Ovary (tissue), 3 donors: ENCODE measurements around the gene PGAM2.

ENCODE experiments used
- CTCF ChIP-seq, 3 donors: fragments of 450-650 bp in 2 of 3; fragments of 200-600 bp in 1 of 3; IDR thresholded peaks; one replicate each; pipeline versions ENCODE4 v1.5.1 to v1.8.0; 2016 to 2022; ENCODE audit warnings: antibody characterized with exemption in 3 of 3, mild to moderate bottlenecking in 1 of 3
- EP300 ChIP-seq: sonication (generic); formaldehyde crosslinking; IDR thresholded peaks from one replicate; pipeline ENCODE4 v1.6.1; 2017; ENCODE audit warnings: antibody characterized with exemption
- POLR2A ChIP-seq: fragments of 450-650 bp; IDR thresholded peaks from one replicate; pipeline ENCODE4 v1.6.1; 2017; ENCODE audit warnings: antibody characterized with exemption, mild to moderate bottlenecking, moderate library complexity
- donor health status: DM: no; HTN: no; CAD: no.

- TF ChIP-seq CTCF (IDR thresholded peaks at IDR 0.05) (no peak), POLR2A (no peak), EP300 (no peak)
These were observed 1.2 kb upstream of the PGAM2 start for GRCh38 chr7:44066494-44067063.
